SK-N-SH treated with all-trans-retinoic acid at 6 μM for 48 hours (cell line): ENCODE data around the gene UFM1.
"Not testable (repeated sequence)": the region's sequence is repeated elsewhere in the genome, so short reads cannot be mapped to it uniquely, and the experiment has no call there.

Experiments used
- ATAC-seq: fragments of 200-7000 bp; cut with Tn5 transposase; 3 replicates; pipeline ENCODE4 v1.9.1; 2020; ENCODE audit warnings: mild to moderate bottlenecking, moderate library complexity
- CREB5 ChIP-seq: fragments of 250-450 bp; sonication (Bioruptor Pico); IDR thresholded peaks from 2 replicates; pipeline ENCODE4 v1.5.1; 2020; ENCODE audit warnings: low read depth, mild to moderate bottlenecking, moderate library complexity
- CSDC2 ChIP-seq: fragments of 250-450 bp; sonication (Bioruptor Pico); IDR thresholded peaks from 2 replicates; pipeline ENCODE4 v1.5.0; 2020; ENCODE audit warnings: mild to moderate bottlenecking, moderate library complexity
- CSRNP3 ChIP-seq: fragments of 250-450 bp; sonication (Bioruptor Pico); IDR thresholded peaks from 2 replicates; pipeline ENCODE4 v1.5.1; 2021; ENCODE audit warnings: mild to moderate bottlenecking, moderate library complexity
- ESRRG ChIP-seq: fragments of 250-450 bp; sonication (Bioruptor Pico); IDR thresholded peaks from 2 replicates; pipeline ENCODE4 v1.6.1; 2021; ENCODE audit warnings: mild to moderate bottlenecking
- GLIS3 ChIP-seq: fragments of 250-450 bp; sonication (Bioruptor Pico); IDR thresholded peaks from 2 replicates; pipeline ENCODE4 v1.5.0; 2020; ENCODE audit warnings: mild to moderate bottlenecking, moderate library complexity
- ISL1 ChIP-seq: fragments of 250-450 bp; sonication (Bioruptor Pico); IDR thresholded peaks from 2 replicates; pipeline ENCODE4 v2.1.2; 2022; ENCODE audit warnings: mild to moderate bottlenecking, moderate library complexity
- PATZ1 ChIP-seq: fragments of 250-450 bp; sonication (Bioruptor Pico); IDR thresholded peaks from 2 replicates; pipeline ENCODE4 v1.8.0; 2020; ENCODE audit warnings: mild to moderate bottlenecking, moderate library complexity, borderline replicate concordance
- POU6F1 ChIP-seq: fragments of 250-450 bp; sonication (Bioruptor Pico); IDR thresholded peaks from 2 replicates; pipeline ENCODE4 v1.8.0; 2021; ENCODE audit warnings: low read depth, mild to moderate bottlenecking, moderate library complexity, borderline replicate concordance
- PPARA ChIP-seq: fragments of 250-450 bp; sonication (Bioruptor Pico); IDR thresholded peaks from 2 replicates; pipeline ENCODE4 v1.5.0; 2020; ENCODE audit warnings: mild to moderate bottlenecking, borderline replicate concordance
- RARB ChIP-seq: fragments of 250-450 bp; sonication (Bioruptor Pico); IDR thresholded peaks from 2 replicates; pipeline ENCODE4 v1.8.0; 2021; ENCODE audit warnings: mild to moderate bottlenecking, moderate library complexity
- TOX ChIP-seq: fragments of 250-450 bp; sonication (Bioruptor Pico); IDR thresholded peaks from 2 replicates; pipeline ENCODE4 v1.8.0; 2021; ENCODE audit warnings: mild to moderate bottlenecking, moderate library complexity, borderline replicate concordance
- TSHZ2 ChIP-seq: fragments of 250-450 bp; sonication (Bioruptor Pico); IDR thresholded peaks from 2 replicates; pipeline ENCODE4 v1.5.0; 2020; ENCODE audit warnings: mild to moderate bottlenecking, moderate library complexity
- ZC3H10 ChIP-seq: fragments of 250-450 bp; sonication (Bioruptor Pico); IDR thresholded peaks from 2 replicates; pipeline ENCODE4 v1.5.1; 2021; ENCODE audit warnings: mild to moderate bottlenecking, moderate library complexity
- ZFP3 ChIP-seq: fragments of 250-450 bp; sonication (Bioruptor Pico); IDR thresholded peaks from 2 replicates; pipeline ENCODE4 v1.5.0; 2020; ENCODE audit warnings: mild to moderate bottlenecking, moderate library complexity
- ZFP30 ChIP-seq: fragments of 450-650 bp; formaldehyde crosslinking; IDR thresholded peaks from 2 replicates; pipeline ENCODE4 v1.5.0; 2022; ENCODE audit warnings: mild to moderate bottlenecking, moderate library complexity
- ZNF565 ChIP-seq: fragments of 450-650 bp; formaldehyde crosslinking; conservative IDR thresholded peaks from 2 replicates; pipeline ENCODE4 v1.5.0; 2020; ENCODE audit warnings: low read depth, mild to moderate bottlenecking, moderate library complexity
- ZNF70 ChIP-seq: fragments of 450-650 bp; formaldehyde crosslinking; IDR thresholded peaks from 2 replicates; pipeline ENCODE4 v1.5.0; 2020; ENCODE audit warnings: mild to moderate bottlenecking, moderate library complexity
- ZNF8 ChIP-seq: fragments of 450-650 bp; formaldehyde crosslinking; IDR thresholded peaks from 2 replicates; pipeline ENCODE4 v1.5.0; 2020; ENCODE audit warnings: mild to moderate bottlenecking, moderate library complexity

The UFM1 gene

GRCh38 chr13:38309397-38309796 lies 40.3 kb upstream of the UFM1 start:
- ATAC-seq = no peak
- TF ChIP-seq GLIS3 (CRISPR knock-in tag) (no peak), CSRNP3 (CRISPR knock-in tag) (no peak), ZNF70 (no peak), POU6F1 (CRISPR knock-in tag) (no peak), CREB5 (CRISPR knock-in tag) (no peak), PPARA (no peak), TSHZ2 (no peak), ZFP3 (CRISPR knock-in tag) (no peak), ZC3H10 (no peak), PATZ1 (no peak)

DNA sequence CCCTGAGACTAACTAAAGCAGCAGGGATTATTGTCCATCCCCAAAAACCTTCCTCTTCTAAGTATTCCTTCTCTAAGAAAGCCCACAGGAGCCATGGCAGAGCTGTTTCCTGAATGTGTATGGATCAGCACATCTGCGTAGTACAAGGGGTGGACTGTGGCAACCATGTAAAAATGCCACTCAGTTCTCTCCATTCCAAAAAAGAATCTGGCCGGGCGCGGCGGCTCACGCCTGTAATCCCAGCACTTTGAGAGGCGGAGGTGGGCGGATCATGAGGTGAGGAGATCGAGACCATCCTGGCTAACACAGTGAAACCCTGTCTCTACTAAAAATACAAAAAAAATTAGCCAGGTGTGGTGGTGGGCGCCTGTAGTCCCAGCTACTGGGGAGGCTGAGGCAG lies 38.5 kb upstream of the UFM1 start:
- not testable (repeated sequence) for ATAC-seq

GRCh38 chr13:38316129-38316528 lies 33.5 kb upstream of the UFM1 start:
- no peak for ATAC-seq
- TF ChIP-seq GLIS3 (CRISPR knock-in tag) (no peak), ISL1 (CRISPR knock-in tag) (no peak)

- TF ChIP-seq TSHZ2 (no peak), ZNF565 (no peak), ISL1 (CRISPR knock-in tag) (no peak), ZNF70 (no peak), ESRRG (CRISPR knock-in tag) (no peak), PPARA (no peak), POU6F1 (CRISPR knock-in tag) (no peak), TOX (no peak), ZFP30 (CRISPR knock-in tag) (no peak), ZNF8 (no peak), PATZ1 (no peak), CSDC2 (CRISPR knock-in tag) (no peak), RARB (no peak)
- no peak for ATAC-seq
These were observed 28.0 kb upstream of the UFM1 start for GRCh38 chr13:38321654-38322053.
